HG02623 (cell line): Measurements from ENCODE around the gene TMCC3.
A peak's percentile ranks its signal among the peaks of the same experiment; 100 is the strongest.
"Not testable (repeated sequence)": the region's sequence is repeated elsewhere in the genome, so short reads cannot be mapped to it uniquely, and the experiment has no call there.

Experiments used
- ATAC-seq: cut with Tn5 transposase; IDR thresholded peaks from one replicate; pipeline ENCODE4 v1.9.1; 2021; ENCODE audit warnings: moderate library complexity; ENCODE audit not compliant: unreplicated experiment

The TMCC3 gene

GRCh38 chr12:94575645-94576403 is 74.5 kb downstream of the TMCC3 start:
- no peak for ATAC-seq

- no peak for ATAC-seq
Observed at GRCh38 chr12:94575024-94575423, 75.3 kb downstream of the TMCC3 start.

DNA sequence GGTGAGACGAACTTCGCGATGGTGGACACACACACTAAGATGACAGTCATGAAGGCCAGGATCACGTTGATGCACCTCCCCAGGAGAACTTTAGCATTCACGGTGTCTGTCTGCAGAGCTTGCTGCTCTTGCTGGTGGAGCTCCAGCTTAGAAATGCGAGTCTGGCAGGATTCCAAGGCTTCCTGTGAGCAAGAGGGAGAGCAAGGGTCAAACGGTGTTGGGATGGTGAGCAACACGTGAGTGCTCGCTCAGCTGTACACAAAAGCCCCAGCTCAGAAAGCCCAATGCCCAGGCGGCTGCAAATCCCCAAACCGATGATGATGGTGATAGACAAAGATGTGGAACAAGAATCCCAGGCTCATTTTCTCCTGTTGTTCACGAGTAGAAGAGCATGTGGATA is 78.8 kb downstream of the TMCC3 start:
- no peak for ATAC-seq

GRCh38 chr12:94570161-94570560 is 80.2 kb downstream of the TMCC3 start:
- no peak for ATAC-seq

- no peak for ATAC-seq
Observed at GRCh38 chr12:94567761-94568160, 82.6 kb downstream of the TMCC3 start.

GRCh38 chr12:94566345-94566744 is 84.0 kb downstream of the TMCC3 start:
- no peak for ATAC-seq

DNA sequence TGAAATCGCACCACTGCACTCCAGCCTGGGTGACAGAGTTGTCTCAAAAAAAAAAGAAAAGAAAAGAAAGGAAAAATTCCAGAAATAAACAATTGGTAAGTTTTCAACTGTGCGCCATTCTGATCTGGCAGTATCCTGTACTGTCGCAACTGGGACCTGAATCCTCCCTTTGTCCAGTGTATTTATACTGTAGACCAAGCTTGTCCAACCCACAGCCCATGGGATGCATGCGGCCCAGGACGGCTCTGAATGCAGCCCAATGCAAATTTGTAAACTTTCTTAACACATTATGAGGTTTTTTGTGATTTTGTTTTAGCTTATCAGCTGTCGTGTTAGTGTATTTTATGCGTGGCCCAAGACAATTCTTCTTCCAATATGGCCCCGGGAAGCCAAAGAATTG is 84.7 kb downstream of the TMCC3 start:
- no peak for ATAC-seq

DNA sequence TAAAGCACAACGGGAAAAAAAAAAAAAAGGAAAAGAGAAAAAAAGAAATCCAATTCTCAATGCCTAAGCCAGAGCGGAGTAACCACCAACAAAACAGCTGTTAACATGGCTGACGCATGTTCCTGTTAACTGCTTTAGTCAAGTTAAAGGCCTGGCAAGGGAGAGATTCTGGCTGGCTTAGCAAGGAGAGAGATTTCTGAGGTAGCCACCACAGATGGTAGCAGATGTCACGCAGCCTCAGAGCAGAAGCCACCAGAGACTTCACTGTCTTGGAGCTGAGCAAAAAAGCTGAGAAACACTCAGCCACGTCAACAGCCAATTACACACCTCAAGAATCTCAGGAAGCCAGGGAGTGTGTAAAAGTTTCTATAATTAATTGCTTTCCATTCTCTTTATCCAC is 87.1 kb downstream of the TMCC3 start:
- ATAC-seq = no peak

GRCh38 chr12:94561943-94562411 is 88.4 kb downstream of the TMCC3 start:
- peak; percentile 80 for ATAC-seq

DNA sequence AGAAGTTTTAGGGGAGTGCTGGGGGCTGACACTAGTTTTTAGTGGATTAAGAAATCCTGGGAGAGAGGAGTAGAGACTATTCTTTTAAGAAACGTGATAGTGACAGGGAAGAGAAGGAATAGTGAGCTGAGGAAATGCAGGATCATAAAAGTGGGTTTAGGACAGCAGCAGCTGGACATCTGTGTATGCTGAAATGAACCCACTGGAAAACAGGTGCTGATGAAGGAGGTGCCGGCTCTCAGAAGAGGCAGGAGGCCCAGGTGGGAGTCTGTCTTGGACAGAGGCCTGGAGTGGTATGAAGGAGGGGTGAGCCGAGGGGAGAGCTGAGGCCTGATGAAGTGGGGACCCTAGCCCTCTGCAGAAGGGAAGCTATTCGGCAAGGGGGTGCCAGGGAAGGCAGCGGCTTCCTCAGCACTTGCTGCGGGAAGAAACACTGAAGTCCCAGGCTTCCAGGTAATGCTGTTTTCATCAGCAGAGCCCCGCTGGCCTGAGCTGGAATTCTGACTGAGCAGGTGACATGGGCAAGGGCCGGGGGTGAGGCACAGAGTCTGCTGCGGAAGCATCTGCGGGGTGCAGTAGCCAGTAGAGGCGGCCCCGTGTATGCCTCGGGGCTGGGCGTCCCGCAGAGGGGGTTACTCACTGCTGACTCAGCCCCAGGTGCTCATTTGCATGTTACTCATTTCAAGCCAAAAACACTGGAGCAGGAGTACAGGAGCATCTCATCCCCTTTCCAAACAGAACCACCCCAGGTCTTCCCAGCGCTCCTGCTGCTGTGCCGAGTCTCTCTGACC is 89.7 kb downstream of the TMCC3 start:
- peak; percentile 44 for ATAC-seq

GRCh38 chr12:94558612-94559011 is 91.7 kb downstream of the TMCC3 start:
- ATAC-seq = no peak

GRCh38 chr12:94557746-94558295 is 92.5 kb downstream of the TMCC3 start:
- ATAC-seq = no peak

GRCh38 chr12:94555687-94556086 is 94.7 kb downstream of the TMCC3 start:
- no peak for ATAC-seq

DNA sequence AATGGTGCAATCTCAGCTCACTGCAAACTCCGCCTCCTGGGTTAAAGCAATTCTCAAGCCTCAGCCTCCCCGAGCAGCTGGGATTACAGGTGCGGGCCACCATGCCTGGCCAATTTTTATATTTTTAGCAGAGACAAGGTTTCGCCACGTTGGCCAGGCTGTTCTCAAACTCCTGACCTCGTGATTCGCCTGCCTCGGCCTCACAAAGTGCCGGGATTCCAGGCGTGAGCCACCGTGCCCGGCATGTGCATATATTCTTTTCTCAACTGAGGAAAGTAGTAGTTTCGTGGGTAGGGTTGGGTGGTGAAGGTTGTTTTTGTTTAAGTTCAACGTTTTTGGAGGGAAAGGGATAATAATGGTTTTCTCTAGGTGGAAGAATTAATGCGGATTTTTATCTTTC is 96.5 kb downstream of the TMCC3 start:
- no peak for ATAC-seq

DNA sequence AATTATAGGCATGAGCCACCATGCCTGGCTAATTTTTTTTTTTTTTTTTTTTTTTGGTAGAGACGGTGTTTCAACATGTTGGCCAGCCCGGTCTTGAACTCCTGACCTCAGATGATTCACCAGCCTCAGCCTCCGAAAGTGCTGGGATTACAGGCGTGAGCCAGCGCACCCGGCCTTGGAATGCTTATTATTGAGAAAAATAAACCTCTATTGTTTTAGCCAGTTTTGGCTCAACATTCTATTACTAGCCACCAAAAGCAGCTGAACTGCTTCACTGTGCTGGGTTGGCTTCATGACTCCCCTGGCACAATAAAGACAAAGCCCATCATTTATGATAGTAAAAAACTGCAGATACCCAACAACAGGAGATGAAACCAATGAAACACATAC is 97.2 kb downstream of the TMCC3 start:
- ATAC-seq = no peak

DNA sequence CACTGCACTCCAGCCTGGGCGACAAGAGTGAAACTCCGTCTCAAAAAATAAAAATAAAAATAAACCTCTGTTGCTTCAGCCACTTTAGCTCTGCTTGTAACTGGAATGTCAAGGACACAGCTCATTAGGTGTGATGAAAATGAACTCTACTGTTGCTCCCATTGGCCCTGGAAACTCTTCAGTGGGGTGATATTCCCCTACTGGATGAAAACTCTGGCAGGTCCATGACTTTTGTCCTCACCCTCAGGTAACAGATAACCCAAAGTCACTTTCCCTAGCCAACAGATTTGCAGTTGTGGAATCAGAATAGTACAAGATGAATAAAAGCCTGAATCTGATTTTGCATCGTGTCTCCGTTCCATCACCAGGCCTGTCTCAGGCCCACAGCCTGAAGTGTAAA is 98.5 kb downstream of the TMCC3 start:
- ATAC-seq = no peak

DNA sequence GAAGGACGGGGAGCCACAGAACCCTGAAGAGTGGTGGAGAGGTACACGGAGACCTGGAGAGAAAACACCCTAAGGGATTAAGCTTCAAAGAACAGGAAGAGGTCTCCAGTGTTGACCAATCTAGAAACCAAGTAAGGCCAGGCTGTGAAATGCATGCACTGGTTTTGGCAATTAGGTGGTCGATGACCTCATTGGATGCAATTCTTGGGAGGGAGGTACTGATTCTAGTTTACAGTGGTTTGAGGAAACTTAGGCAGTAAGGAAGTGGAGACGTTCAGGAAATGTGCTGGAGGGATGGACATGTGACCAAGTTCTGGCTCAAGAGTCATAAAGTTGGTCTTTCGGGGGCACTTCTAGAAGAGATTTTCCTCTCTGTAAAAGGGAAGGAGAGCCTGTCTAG is 99.4 kb downstream of the TMCC3 start:
- ATAC-seq = no peak

DNA sequence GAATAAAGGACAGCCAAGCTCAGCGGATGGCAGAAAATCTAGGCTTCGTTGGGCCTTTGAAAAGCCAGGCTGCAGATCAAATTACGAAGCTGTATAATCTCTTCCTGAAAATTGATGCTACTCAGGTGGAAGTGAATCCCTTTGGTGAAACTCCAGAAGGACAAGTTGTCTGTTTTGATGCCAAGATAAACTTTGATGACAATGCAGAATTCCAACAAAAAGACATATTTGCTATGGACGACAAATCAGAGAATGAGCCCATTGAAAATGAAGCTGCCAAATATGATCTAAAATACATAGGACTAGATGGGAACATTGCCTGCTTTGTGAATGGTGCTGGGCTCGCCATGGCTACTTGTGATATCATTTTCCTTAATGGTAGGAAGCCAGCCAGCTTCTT is 101.5 kb downstream of the TMCC3 start:
- ATAC-seq = not testable (repeated sequence)

- ATAC-seq = no peak
Observed at GRCh38 chr12:94545935-94546771, 104.2 kb downstream of the TMCC3 start.

GRCh38 chr12:94544355-94544754 is 106.0 kb downstream of the TMCC3 start:
- ATAC-seq = no peak

GRCh38 chr12:94538318-94538717 is 112.0 kb downstream of the TMCC3 start:
- no peak for ATAC-seq
